ENCODE data around the gene CACNA1S. TPM values are rescaled to one million over a fixed set of nuclear protein-coding genes. Genes with fewer than 3 reads are reported as not detected.

Gene CACNA1S
- total RNA-seq, 1 donor from 2014 or later: 43.3 TPM

GRCh38 chr1:201146626-201147390 is 34.6 kb upstream of the CACNA1S start:
- no peaks in the 10 kb centered on the region for H3K9me3 ChIP-seq (ENCODE audit: control insufficient read depth in 3 of 3, low read length in 3 of 3)
- H3K4me1 ChIP-seq (ENCODE audit: control insufficient read depth in 3 of 3, insufficient read depth in 3 of 3, low read length in 3 of 3): peaks cover 6 to 23% (median 16%) of the 10 kb centered on the region in 3 donors
- no peak overlapping the region for H3K27ac ChIP-seq (ENCODE audit: low read depth, low read length)
- H3K4me3 ChIP-seq (ENCODE audit: low read length in 3 of 3): no peak overlapping the region
- H3K27me3 ChIP-seq (ENCODE audit: control insufficient read depth in 3 of 3, insufficient read depth in 3 of 3, low read length in 3 of 3): no peaks in the 10 kb centered on the region
- peaks cover 74 to 84% (median 82%) of the 10 kb centered on the region in 3 donors for H3K36me3 ChIP-seq (ENCODE audit: control insufficient read depth in 3 of 3, insufficient read depth in 3 of 3, low read length in 3 of 3)
- H3K9ac ChIP-seq (ENCODE audit: low read depth in 1 of 3, low read length in 3 of 3): no peak overlapping the region

DNA sequence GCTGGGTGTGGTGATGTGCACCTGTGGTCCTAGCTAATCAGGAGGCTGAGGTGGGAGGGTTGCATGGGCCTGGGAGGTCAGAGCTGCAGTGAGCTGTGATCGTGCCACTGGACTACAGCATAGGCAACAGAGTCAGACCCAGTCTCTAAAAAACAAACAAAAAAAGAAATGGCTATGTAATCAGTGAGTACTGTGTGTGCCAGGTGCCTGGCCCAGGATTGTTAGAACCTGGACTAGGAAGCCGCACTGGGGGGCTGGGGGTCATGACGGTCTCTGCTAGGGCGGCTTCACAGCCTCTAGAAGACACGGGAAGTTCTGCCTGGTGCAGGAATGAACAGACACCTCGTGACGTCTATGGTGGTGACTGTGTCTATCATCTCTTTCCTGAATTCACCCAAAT is 33.6 kb upstream of the CACNA1S start:
- Histone ChIP-seq H3K4me1 (ENCODE audit: control insufficient read depth in 3 of 3, insufficient read depth in 3 of 3, low read length in 3 of 3) (peaks cover 6 to 22% (median 16%) of the 10 kb centered on the region in 3 donors), H3K27ac (ENCODE audit: low read depth, low read length) (no peak overlapping the region), H3K9ac (ENCODE audit: low read depth in 1 of 3, low read length in 3 of 3) (no peak overlapping the region), H3K4me3 (ENCODE audit: low read length in 3 of 3) (no peak overlapping the region), H3K27me3 (ENCODE audit: control insufficient read depth in 3 of 3, insufficient read depth in 3 of 3, low read length in 3 of 3) (no peaks in the 10 kb centered on the region), H3K36me3 (ENCODE audit: control insufficient read depth in 3 of 3, insufficient read depth in 3 of 3, low read length in 3 of 3) (peaks cover 79 to 84% (median 82%) of the 10 kb centered on the region in 3 donors), H3K9me3 (ENCODE audit: control insufficient read depth in 3 of 3, low read length in 3 of 3) (no peaks in the 10 kb centered on the region)

- H3K9me3 ChIP-seq (ENCODE audit: control insufficient read depth in 3 of 3, low read length in 3 of 3): no peaks in the 10 kb centered on the region
- no peak overlapping the region for H3K9ac ChIP-seq (ENCODE audit: low read depth in 1 of 3, low read length in 3 of 3)
- H3K4me3 ChIP-seq (ENCODE audit: low read length in 3 of 3): no peak overlapping the region
- no peak overlapping the region for H3K27ac ChIP-seq (ENCODE audit: low read depth, low read length)
- peaks cover 80 to 84% (median 84%) of the 10 kb centered on the region in 3 donors for H3K36me3 ChIP-seq (ENCODE audit: control insufficient read depth in 3 of 3, insufficient read depth in 3 of 3, low read length in 3 of 3)
- H3K4me1 ChIP-seq (ENCODE audit: control insufficient read depth in 3 of 3, insufficient read depth in 3 of 3, low read length in 3 of 3): peaks cover 6 to 21% (median 16%) of the 10 kb centered on the region in 3 donors
- H3K27me3 ChIP-seq (ENCODE audit: control insufficient read depth in 3 of 3, insufficient read depth in 3 of 3, low read length in 3 of 3): no peaks in the 10 kb centered on the region
Measured at GRCh38 chr1:201145132-201145531, 32.9 kb upstream of the CACNA1S start.

- no peak overlapping the region for H3K4me3 ChIP-seq (ENCODE audit: low read length in 3 of 3)
Measured at GRCh38 chr1:201144701-201145100, 32.5 kb upstream of the CACNA1S start.

DNA sequence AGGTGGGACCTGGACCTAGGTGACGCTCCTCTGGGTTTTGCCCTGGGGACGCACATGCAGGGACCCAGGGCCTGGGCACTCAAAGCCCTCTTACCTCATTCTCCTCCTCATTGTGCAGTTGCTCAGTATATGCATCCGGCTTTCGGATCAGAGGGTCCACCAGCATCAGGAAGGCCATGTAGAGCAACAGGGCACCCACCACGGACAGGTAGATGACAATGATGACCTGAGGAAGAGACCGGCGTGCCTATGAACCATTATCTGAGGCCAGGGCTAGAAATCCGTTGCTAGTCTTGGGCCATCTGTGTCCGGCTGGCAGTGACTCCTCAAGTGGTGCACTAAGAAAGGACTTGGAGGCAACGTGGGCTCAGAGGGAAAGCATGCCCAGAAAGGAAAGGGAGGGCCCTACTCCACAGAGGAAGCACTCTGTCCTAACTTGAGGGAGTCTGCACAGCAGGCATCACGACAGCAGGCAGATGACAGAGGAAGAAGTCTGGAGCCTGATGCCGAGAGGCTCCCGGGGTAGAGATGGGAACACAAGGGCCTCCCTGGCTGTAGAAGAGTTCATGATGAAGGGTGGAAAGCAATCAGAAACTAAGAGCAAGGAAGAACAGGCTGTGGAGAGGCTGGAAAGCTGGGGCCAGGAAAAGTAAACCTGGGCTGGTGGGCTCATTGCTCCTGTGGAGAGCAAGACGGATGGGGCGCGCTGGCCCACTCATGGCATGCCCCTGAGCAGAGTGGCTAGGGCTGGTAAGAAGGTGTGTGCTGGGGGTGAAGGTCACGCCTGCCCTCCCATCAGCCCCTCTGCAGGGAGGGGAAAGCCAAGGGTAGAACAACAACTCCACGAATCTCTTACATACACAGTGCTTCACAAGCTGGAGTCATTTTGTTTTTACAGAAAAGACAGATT is 31.8 kb upstream of the CACNA1S start:
- peaks cover 79 to 87% (median 83%) of the 10 kb centered on the region in 3 donors for H3K36me3 ChIP-seq (ENCODE audit: control insufficient read depth in 3 of 3, insufficient read depth in 3 of 3, low read length in 3 of 3)
- H3K4me3 ChIP-seq (ENCODE audit: low read length in 3 of 3): no peak overlapping the region
- H3K9ac ChIP-seq (ENCODE audit: low read depth in 1 of 3, low read length in 3 of 3): no peak overlapping the region
- no peaks in the 10 kb centered on the region for H3K9me3 ChIP-seq (ENCODE audit: control insufficient read depth in 3 of 3, low read length in 3 of 3)
- no peak overlapping the region for H3K27ac ChIP-seq (ENCODE audit: low read depth, low read length)
- H3K27me3 ChIP-seq (ENCODE audit: control insufficient read depth in 3 of 3, insufficient read depth in 3 of 3, low read length in 3 of 3): no peaks in the 10 kb centered on the region
- H3K4me1 ChIP-seq (ENCODE audit: control insufficient read depth in 3 of 3, insufficient read depth in 3 of 3, low read length in 3 of 3): peaks cover 2 to 14% (median 9%) of the 10 kb centered on the region in 3 donors

More at GRCh38 chr1:201144701-201145100, 32.5 kb upstream of the CACNA1S start:
- Histone ChIP-seq H3K27me3 (ENCODE audit: control insufficient read depth in 3 of 3, insufficient read depth in 3 of 3, low read length in 3 of 3) (no peaks in the 10 kb centered on the region), H3K27ac (ENCODE audit: low read depth, low read length) (no peak overlapping the region), H3K9me3 (ENCODE audit: control insufficient read depth in 3 of 3, low read length in 3 of 3) (no peaks in the 10 kb centered on the region), H3K9ac (ENCODE audit: low read depth in 1 of 3, low read length in 3 of 3) (no peak overlapping the region), H3K36me3 (ENCODE audit: control insufficient read depth in 3 of 3, insufficient read depth in 3 of 3, low read length in 3 of 3) (peaks cover 77 to 84% (median 83%) of the 10 kb centered on the region in 3 donors), H3K4me1 (ENCODE audit: control insufficient read depth in 3 of 3, insufficient read depth in 3 of 3, low read length in 3 of 3) (peaks cover 3 to 18% (median 12%) of the 10 kb centered on the region in 3 donors)

GRCh38 chr1:201142849-201143725 is 30.9 kb upstream of the CACNA1S start:
- Histone ChIP-seq H3K4me1 (ENCODE audit: control insufficient read depth in 3 of 3, insufficient read depth in 3 of 3, low read length in 3 of 3) (peaks cover 8 to 19% (median 10%) of the 10 kb centered on the region in 3 donors), H3K27ac (ENCODE audit: low read depth, low read length) (no peak overlapping the region), H3K27me3 (ENCODE audit: control insufficient read depth in 3 of 3, insufficient read depth in 3 of 3, low read length in 3 of 3) (no peaks in the 10 kb centered on the region), H3K36me3 (ENCODE audit: control insufficient read depth in 3 of 3, insufficient read depth in 3 of 3, low read length in 3 of 3) (peaks cover 76 to 83% (median 78%) of the 10 kb centered on the region in 3 donors), H3K9me3 (ENCODE audit: control insufficient read depth in 3 of 3, low read length in 3 of 3) (no peaks in the 10 kb centered on the region), H3K4me3 (ENCODE audit: low read length in 3 of 3) (no peak overlapping the region), H3K9ac (ENCODE audit: low read depth in 1 of 3, low read length in 3 of 3) (no peak overlapping the region)

DNA sequence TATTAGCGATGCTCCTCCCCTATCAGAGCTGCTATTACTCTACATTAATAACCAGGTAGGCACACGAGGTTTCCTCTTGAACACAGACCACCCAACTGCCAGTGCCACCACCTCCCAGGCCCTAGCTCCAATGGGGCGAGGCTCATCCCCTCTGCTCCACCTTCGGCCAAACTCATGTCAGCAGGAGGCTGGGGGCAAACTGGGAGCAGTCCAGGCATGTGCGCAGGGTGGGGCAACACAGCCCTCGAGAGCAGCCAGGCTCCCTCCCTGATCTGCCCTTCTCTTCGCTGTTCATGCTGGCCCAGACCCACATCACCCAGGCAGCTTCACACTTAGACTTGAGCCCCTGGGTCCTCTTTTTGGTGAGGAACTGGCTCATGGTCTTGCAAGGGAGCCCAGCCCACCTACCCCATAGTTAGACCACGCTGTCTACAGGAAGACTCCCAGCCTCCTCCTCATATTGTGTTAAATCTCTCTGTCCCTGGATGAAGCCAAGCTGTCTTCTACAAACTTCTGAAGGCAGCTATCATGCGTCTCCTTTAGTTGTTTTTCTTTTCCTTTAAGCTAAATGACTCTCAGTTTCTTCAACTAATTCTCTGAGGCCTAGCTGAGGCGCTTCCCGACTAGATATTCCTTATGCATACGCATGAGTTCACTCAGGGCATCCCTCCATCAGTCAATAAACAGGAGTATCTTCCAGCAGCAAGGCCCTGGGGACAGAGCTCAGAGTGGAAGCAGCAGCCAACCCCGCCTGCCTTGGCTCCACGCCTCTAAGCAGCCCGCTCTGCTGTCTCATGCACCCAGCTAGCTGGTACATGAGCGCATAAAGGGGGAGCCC is 30.0 kb upstream of the CACNA1S start:
- Histone ChIP-seq H3K9ac (ENCODE audit: low read depth in 1 of 3, low read length in 3 of 3) (peak overlapping the region in 1 of 3 donors; percentile 16), H3K27ac (ENCODE audit: low read depth, low read length) (no peak overlapping the region), H3K4me1 (ENCODE audit: control insufficient read depth in 3 of 3, insufficient read depth in 3 of 3, low read length in 3 of 3) (peaks cover 16 to 26% (median 18%) of the 10 kb centered on the region in 3 donors), H3K36me3 (ENCODE audit: control insufficient read depth in 3 of 3, insufficient read depth in 3 of 3, low read length in 3 of 3) (peaks cover 76 to 77% (median 77%) of the 10 kb centered on the region in 3 donors), H3K9me3 (ENCODE audit: control insufficient read depth in 3 of 3, low read length in 3 of 3) (no peaks in the 10 kb centered on the region), H3K27me3 (ENCODE audit: control insufficient read depth in 3 of 3, insufficient read depth in 3 of 3, low read length in 3 of 3) (no peaks in the 10 kb centered on the region), H3K4me3 (ENCODE audit: low read length in 3 of 3) (no peak overlapping the region)

- Histone ChIP-seq H3K4me1 (ENCODE audit: control insufficient read depth in 3 of 3, insufficient read depth in 3 of 3, low read length in 3 of 3) (peaks cover 22 to 34% (median 24%) of the 10 kb centered on the region in 3 donors), H3K27me3 (ENCODE audit: control insufficient read depth in 3 of 3, insufficient read depth in 3 of 3, low read length in 3 of 3) (no peaks in the 10 kb centered on the region), H3K27ac (ENCODE audit: low read depth, low read length) (no peak overlapping the region), H3K9ac (ENCODE audit: low read depth in 1 of 3, low read length in 3 of 3) (peak overlapping the region in 1 of 3 donors; percentile 11), H3K9me3 (ENCODE audit: control insufficient read depth in 3 of 3, low read length in 3 of 3) (no peaks in the 10 kb centered on the region), H3K36me3 (ENCODE audit: control insufficient read depth in 3 of 3, insufficient read depth in 3 of 3, low read length in 3 of 3) (peaks cover 70 to 72% (median 71%) of the 10 kb centered on the region in 3 donors), H3K4me3 (ENCODE audit: low read length in 3 of 3) (no peak overlapping the region)
Measured at GRCh38 chr1:201141418-201141817, 29.2 kb upstream of the CACNA1S start.

- Histone ChIP-seq H3K36me3 (ENCODE audit: control insufficient read depth in 3 of 3, insufficient read depth in 3 of 3, low read length in 3 of 3) (peaks cover 70 to 71% (median 71%) of the 10 kb centered on the region in 3 donors), H3K4me3 (ENCODE audit: low read length in 3 of 3) (no peak overlapping the region), H3K27ac (ENCODE audit: low read depth, low read length) (no peak overlapping the region), H3K27me3 (ENCODE audit: control insufficient read depth in 3 of 3, insufficient read depth in 3 of 3, low read length in 3 of 3) (no peaks in the 10 kb centered on the region), H3K4me1 (ENCODE audit: control insufficient read depth in 3 of 3, insufficient read depth in 3 of 3, low read length in 3 of 3) (peaks cover 22 to 40% (median 27%) of the 10 kb centered on the region in 3 donors), H3K9me3 (ENCODE audit: control insufficient read depth in 3 of 3, low read length in 3 of 3) (no peaks in the 10 kb centered on the region), H3K9ac (ENCODE audit: low read depth in 1 of 3, low read length in 3 of 3) (no peak overlapping the region)
Measured at GRCh38 chr1:201140941-201141260, 28.7 kb upstream of the CACNA1S start.

Measured in skeletal muscle tissue (tissue), 4 donors.